NCI-H2081 (cell line): ENCODE results near the gene ENTHD1.

Source experiments
- DNase-seq, 2 experiments: peaks; one replicate each; lab custom pipeline; 2025; lab: John Stamatoyannopoulos, UW

ENTHD1 gene

DNA sequence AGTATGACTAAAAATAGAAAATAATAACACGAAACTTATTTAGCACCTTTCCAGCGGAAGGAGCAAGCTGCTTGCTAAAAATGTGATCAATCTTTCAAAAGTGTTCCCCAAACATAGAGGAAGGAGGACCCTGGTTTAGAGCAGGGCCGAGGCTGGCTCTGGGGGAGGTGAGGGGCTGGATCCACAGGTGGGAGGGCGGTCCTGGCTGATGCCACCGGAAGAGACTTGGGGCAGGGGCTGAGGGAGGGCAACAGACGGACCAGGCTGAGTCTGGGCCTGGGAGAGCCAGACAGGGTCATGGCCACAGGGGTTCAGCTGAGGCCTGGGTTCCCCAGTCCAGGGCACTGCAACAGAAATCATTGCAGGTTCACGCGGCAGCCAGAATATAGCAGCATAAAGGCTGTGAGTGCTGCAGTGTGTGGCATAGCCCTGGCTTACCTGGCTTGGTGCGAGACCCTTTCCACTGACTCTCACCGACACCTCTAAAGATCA lies 179.7 kb downstream of the ENTHD1 start:
- DNase-seq, result no peak

DNA sequence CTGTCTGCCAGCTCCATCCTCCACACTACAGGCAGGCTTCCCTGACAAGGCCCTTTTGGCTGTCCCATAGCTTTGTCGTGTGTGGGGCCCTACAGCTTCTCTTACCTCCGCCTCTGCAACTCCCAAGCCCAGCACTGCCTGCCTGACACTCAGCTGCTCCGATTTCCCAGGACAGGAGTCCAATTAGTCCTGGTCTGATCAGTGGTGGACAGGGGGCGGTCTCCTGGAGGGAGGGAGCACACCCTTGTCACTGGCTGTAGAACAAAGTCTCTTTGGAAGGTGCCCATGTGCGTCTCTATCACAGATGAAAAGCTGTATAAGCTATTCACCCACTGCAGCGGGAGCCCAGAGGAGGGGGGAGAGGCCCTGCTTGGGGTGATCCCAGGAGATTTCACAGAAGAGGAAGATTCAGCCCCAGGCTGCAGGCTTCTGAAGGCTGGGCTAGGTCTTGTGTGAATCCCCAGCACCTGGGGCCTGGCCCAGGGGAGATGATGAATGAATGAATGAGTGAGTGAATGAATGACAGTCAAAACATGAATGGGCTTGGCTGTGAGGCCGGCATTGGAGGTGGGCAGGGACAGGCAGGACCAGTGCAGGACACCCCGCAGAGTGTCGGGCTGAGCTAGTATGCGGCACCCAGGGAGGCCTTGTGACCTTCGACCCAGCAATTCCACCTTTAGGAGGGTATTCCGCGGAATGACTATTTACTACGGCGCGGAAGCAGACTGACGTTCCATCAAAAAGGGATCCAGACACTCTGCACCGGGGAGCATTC lies 180.6 kb downstream of the ENTHD1 start:
- DNase-seq, result no peak

DNA sequence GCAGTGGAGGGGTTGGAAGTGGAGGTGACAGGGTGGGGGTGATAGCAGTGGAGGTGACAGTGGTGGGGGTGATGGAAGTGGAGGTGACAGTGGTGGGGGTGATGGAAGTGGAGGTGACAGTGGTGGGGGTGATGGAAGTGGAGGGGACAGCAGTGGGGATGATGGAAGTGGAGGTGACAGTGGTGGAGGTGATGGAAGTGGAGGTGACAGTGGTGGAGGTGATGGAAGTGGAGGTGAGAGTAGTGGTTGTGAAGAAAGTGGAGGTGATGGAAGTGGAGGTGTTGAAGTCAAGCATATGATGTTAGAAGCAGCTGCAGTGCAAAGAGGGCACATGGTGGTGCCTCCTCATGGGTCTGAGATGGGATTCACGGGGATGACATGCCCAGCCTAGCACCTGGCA lies 181.5 kb downstream of the ENTHD1 start:
- no peak for DNase-seq

DNA sequence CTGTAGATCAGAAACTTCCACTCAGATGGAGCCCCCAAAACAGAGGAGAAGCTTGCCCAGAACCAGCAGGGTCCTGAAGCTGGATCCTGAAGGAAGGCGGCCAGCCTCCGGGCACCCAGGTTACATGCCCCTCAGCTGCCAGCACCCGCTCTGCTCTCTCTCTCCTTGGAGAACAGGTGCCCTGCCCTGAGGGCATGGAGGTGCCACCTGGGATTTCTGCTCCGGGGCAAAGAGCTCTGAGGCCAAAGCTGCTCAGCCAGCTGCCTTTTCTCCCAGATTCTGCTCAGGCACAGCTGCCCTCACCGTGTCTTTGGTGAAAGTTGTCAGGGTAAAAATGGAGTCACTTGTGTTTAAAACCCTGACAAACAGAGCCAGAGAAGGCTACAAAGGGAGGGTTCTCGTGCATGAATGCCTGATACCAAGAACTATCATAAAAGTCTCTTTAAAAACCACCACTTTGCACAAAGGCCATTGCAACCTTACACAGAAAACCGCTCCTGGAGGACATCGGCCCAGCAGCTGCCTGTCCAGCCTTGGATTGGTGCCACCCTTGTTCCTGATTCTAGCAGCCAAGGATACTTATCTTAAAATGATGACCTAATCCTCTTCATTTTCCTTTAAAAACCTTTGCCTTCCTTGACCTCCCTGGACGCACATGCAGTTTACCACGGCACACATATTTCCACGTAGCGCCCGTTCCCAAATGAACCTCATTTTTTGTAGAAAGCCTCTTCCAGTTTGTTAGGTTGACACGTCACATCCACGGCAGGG lies 183.0 kb downstream of the ENTHD1 start:
- no peak for DNase-seq

DNA sequence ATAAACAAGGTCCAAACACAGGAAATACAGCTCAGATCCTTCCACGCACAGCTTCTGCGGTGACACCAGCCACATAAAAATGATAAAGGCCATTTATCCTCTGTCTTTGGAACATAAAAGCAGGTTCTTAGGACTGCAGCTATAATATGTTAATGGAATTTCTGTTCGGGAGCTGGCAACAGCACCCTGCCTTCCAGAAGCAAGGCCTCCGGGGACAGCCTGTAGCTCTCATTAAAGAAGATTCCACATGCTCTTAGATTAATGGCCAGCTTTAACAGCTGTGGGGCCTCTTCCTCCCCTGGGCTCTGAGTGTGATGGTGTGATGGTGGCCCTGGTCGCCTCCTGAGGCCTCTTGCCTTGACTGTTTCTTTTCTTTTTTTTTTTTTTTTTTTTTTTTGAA lies 185.7 kb downstream of the ENTHD1 start:
- DNase-seq, result no peak

DNA sequence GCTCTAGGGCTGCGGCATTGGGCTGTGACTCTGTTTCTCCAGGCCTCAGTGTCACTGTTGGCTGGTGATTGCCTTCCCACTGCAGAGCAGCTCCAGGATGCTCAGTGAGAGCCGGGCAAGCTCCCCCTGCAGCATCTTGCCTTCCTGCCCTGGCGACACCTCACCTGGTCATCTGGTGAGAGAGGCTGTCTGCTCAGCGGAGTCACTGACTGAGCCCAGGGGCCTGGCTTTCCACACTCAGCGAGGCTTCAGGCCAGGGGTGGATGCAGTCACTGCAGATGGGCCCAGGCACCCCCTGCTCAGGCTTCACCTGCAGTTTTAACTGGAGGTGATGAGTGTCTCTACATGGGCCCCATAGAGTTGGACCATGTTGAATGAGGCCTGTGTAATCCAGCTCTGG lies 186.2 kb downstream of the ENTHD1 start:
- no peak for DNase-seq

DNA sequence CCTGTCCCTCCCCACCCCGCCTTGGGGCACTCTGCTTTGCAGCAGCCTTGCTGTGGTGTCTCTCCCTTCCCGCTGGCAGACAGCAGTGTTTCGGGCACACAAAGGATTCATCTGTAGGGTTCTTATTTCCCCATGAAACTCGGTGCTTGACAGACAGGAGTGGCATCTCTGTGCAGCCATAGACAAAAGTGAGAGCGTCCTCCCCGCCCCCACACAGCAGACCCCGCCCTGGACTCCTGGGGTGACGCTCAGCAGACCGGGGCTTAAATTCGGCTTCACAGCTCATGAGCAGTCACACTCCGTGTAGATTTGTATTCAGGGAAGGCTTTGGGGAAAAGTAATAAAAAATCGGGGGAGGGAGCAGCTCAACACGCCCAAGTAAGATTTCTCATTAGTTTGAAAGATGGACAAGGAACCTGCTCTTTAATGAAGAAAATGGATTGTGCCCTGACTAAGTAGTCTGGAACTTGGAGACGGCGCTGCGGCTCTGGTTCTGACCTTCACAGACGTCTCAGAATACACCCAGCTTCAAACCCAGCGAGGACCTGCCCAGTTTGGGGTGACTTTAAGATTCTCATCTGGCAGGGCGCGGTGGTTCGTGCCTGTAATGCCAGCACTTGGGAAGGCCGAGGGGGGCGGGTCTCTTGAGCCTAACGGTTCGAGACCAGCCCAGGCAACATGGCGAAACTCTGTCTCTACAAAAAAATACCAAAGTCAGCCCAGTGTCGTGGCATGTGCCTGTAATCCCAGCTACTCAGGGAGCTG lies 187.0 kb downstream of the ENTHD1 start:
- DNase-seq, result no peak

DNA sequence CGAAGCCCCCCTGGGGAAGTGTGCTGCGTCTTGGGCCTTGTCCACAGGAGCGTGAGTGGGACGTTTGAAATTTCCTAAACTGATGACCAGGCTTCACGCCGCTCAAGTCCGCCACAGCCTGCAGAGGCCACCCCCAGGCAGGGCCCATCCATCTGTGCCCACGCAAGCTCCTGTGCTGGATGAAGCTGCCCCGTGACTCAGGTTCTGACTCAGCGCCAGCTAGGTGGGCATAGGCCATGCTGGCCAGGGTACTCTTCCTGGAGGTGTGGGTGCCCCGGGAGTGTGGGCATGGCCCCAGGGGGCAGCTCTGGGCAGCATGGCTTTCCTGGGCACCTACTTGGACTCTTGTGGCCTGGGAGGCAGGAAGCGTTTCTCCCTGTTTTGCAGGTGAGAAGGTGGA lies 188.2 kb downstream of the ENTHD1 start:
- no peak for DNase-seq

DNA sequence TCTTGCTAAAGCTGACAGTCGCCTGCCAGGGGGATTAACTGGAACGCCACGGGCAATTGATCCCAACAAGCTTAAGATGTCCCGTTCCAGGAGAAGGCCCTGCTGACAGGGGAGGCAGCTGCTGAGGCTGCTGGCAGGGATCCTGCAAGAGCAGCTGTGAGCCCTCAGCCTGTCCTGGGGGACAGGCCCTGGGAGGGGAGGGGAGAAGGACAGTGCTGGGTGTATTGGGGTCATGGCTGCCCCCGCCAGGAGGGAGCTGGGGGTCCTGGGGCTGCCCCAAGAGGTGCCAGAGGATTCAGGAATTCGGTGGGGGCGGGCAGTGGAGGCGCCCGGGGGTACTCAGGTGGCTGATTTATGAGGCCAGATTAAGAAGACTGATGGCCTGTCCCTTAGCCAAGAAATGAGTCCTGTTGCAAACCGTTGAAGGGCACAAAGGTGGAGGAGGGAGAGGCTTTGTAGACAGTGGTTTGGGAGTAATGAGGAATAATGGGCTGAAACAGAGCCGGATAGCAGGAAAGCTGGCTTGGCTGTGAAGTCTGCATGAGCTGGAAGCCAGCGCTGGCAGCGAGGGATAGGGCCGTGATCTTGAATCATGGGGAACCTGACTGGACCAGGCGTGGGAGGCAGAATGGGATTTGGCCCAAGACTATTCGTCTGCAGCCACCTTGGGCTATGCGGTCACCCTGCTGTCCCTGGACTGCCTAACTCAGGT lies 189.5 kb downstream of the ENTHD1 start:
- no peak for DNase-seq

DNA sequence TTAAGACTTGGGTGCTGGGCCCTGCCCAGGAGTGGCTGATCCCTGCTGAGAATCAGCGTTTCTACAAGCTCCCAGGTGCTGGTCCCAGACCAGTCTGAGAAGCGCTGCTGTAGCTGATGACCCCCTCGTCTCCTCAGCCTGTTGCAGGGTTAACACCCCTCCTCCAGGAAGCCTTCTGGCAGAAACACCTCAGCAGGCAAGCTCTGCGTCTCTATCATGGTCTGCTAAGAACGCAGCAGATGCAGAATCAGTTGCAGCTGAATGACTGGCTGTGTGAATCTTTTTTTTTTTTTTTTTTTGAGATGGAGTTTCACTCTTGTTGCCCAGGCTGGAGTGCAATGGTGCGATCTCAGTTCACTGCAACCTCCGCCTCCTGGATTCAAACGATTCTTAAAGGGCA lies 190.5 kb downstream of the ENTHD1 start:
- no peak for DNase-seq

DNA sequence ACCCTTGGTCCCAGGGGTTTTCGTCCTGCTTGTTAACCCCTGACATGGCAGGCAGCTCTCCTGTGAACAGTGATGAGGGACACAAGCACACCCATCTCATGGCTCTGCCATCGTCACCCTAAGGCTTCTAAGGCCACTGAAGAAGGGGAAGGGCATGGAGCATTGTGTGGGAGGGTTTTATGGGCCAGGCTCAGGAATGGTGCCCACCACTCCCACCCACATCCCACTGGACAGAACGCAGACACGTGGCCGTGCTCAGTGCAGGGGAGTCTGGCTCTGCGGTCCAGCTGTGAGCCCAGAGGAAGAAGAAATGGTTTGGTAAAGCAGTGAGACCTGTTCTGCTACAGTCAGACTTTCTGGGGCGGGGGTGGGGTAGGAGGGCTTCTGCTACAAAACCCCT lies 193.0 kb downstream of the ENTHD1 start:
- no peak for DNase-seq

DNA sequence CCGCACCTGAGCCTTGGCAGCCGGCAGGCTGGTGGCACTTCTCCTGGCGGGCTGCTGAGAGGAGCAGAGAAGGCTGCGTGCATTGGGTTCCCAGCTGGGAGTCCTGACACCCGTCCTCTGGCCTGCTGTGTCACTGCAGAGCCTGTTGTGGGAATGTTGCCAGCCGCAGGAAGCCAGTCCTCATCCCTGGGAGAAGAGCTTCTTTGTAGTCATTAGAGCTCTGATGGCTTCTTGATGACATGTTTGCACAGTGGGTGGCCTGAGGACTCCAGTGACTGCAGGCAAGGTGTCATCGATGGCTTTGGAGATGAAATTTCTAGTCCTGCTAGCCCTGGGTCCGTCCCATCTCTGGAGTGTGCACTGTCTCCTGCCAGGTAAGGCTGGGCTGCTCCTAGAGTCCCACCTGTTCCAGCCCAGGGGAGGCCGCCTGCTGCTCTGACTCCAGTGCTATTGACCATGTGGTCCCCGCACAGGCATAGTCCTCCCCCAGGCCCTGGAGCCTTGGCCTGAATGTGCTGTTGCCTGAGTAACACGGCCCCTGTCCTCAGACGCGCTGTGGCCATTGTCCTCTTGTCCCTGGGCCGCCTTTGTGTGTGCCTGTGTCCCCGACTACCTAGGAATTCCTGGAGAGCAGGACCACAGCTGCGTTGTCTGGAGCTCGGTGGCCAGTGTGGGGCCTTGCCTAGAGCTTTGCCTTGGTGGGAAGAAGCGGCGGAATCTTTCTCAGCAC lies 193.8 kb downstream of the ENTHD1 start:
- no peak for DNase-seq

DNA sequence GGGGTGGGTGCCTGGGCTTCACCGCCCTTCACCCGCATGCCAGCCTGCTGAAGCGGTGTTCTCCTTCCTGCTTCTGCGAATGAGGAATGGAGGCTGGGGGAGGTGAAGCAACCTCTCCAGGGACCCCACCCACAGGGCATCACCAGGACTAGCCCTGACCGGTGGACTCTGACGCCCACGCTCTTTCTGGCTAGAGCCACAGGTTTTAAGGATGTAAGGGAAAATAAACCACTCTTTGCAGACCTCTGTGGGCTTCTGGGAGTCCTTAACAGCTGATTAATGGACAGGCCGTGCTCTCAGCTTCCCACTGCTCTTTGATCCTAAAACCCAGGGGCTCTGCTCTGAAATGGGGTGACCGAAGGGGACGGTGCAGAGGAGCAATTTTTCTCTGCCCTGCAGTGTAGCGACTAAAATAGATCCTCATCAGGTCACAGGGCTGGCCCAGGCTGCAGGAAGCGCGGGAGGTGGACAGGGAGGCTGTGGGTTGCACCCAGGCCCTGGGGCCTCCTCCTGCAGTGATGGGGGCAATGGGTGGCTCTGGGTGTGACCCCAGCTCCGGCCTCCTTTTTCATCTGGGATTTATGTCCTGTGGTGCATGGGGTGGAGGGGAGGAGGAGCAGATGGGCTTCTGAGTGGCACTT lies 195.7 kb downstream of the ENTHD1 start:
- no peak for DNase-seq

DNA sequence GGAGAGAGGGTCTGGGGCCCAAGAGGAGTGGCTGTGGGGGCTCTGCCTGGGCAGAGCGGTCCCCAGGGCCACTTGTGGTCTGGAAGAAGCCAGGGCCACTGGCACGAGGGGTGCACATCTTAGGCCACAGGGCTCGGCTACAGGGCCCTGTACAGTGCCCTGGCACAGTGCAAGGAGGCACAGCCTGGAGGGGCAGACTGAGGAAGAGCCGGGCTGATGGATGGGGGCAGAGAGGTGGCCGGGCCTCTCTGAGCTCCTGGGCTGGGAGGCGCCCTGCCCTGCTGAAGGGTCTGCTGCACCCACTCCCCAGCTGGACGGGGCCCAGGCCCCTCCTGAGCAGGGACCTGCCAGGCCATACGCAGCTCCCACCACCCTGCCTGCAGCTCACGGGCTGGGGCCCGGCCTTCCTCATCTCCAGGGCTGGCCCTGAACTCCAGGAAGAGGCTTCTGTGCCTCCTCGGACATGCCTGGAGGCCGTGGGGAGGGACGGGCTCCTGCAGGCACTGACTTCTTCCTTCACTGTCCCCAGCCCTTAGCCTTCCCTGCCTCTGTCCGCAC lies 199.5 kb downstream of the ENTHD1 start:
- no peak for DNase-seq
